GM23248 (cell line): Measurements from ENCODE around the gene SHROOM3.

Experiments used
- EZH2 ChIP-seq: fragments of 200-600 bp; sonication (generic); IDR thresholded peaks from 2 replicates; pipeline ENCODE4 v1.6.1; 2018; ENCODE audit warnings: antibody characterized with exemption, mild to moderate bottlenecking; ENCODE audit not compliant: insufficient read depth, poor library complexity, severe bottlenecking
- EZH2phosphoT487 ChIP-seq: fragments of 200-600 bp; sonication (generic); IDR thresholded peaks from 2 replicates; pipeline ENCODE4 v1.6.1; 2018; ENCODE audit warnings: antibody characterized with exemption, moderate library complexity, mild to moderate bottlenecking, low read depth; ENCODE audit not compliant: insufficient read depth

DNA sequence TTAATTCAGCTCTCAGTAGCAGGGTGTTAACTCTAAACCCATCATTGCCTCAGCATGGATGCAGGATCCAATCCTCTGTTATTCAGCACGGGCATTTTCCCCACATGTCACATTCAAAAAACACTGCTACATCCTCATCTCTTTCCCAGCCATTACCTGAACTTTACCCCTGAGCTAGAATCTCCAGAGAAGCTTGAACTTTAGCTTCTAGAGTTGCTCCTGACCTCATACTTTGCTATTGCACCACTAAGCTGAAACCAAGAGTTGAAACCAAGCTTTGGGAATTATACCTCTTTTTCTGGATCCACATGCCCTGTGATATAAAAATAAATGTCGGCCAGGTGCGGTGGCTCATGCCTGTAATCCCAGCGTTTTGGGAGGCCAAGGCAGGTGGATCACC lies 90.7 kb downstream of the SHROOM3 start:
- TF ChIP-seq EZH2, result no peak
- no peak for TF ChIP-seq EZH2phosphoT487
